Sigmoid colon (tissue), 4 donors: Measurements from ENCODE around the gene KCNIP3.

Experiments used
- CTCF ChIP-seq, 4 experiments: fragments of 450-650 bp in 3 of 4; fragments of 200-600 bp in 1 of 4; IDR thresholded peaks; one replicate each; pipeline ENCODE4 v1.5.1; 2016 to 2019; ENCODE audit warnings: antibody characterized with exemption in 4 of 4, mild to moderate bottlenecking in 3 of 4, moderate library complexity in 2 of 4
- EP300 ChIP-seq, 4 donors: sonication (generic); formaldehyde crosslinking; IDR thresholded peaks; one replicate each; pipeline ENCODE4 v1.6.1; 2017; ENCODE audit warnings: antibody characterized with exemption in 4 of 4
- POLR2A ChIP-seq, 2 donors: fragments of 450-650 bp; IDR thresholded peaks; one replicate each; pipeline ENCODE4 v1.6.1; 2016; ENCODE audit warnings: antibody characterized with exemption in 2 of 2, mild to moderate bottlenecking in 2 of 2, moderate library complexity in 2 of 2
- POLR2AphosphoS5 ChIP-seq, 4 donors: sonication (generic); formaldehyde crosslinking; IDR thresholded peaks; one replicate each; pipeline ENCODE4 v1.6.1; 2017; ENCODE audit warnings: antibody characterized with exemption in 4 of 4

GRCh38 chr2:95390272-95390880 is 93.2 kb downstream of the KCNIP3 start:
- no peak for TF ChIP-seq CTCF (IDR thresholded peaks at IDR 0.05)
- TF ChIP-seq POLR2A (IDR thresholded peaks at IDR 0.05), result no peak
- TF ChIP-seq POLR2AphosphoS5 (IDR thresholded peaks at IDR 0.05), result no peak
- TF ChIP-seq EP300 (IDR thresholded peaks at IDR 0.05), result no peak
